ENCODE data around the gene LMO2. TPM values are rescaled to one million over a fixed set of nuclear protein-coding genes. Genes with fewer than 3 reads are reported as not detected.
"Not testable (repeated sequence)": the region's sequence is repeated elsewhere in the genome, so short reads cannot be mapped to it uniquely, and the experiment has no call there.

LMO2 gene
- total and polyA plus RNA-seq, 4 donors: 25.5 to 72.4 (median 51.3) TPM

DNA sequence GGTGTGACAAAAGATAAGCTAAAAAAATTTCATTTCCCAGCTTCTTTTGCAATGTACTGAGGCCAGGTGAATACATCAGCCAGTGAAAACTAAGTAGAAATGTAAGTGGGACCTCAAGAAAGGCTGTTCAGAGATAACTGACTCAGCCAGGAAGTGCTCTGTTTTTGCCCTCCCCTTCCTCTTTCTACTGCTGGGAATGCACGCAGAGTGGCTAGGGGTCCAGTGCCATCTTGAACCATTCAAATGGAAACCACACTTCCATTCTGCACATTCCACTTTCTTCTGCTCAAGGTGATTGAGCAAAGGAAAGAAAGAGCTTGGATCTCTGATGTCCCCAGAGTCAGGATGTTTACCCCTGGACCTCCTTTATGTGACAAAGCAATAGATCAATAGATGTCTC lies 27.8 kb upstream of the LMO2 start:
- Histone ChIP-seq H3K27ac (ENCODE audit: low read depth in 1 of 2, low read length in 2 of 2) (no peak overlapping the region), H3K9me3 (ENCODE audit: control insufficient read depth, low read length) (no peaks in the 10 kb centered on the region), H3K4me1 (ENCODE audit: control insufficient read depth in 1 of 2, insufficient read depth in 2 of 2, low read length in 2 of 2) (no peaks in the 10 kb centered on the region), H3K36me3 (ENCODE audit: control insufficient read depth in 1 of 2, insufficient read depth in 2 of 2, low read length in 1 of 2) (no peaks in the 10 kb centered on the region), H3K4me3 (ENCODE audit: low read length in 2 of 2) (no peak overlapping the region), H3K27me3 (ENCODE audit: control insufficient read depth in 1 of 2, insufficient read depth in 2 of 2, low read length in 1 of 2) (no peaks in the 10 kb centered on the region)
- no peak for DNase-seq
- no peak for ATAC-seq (ENCODE audit: low FRiP score)
- intact Hi-C loops (cut with DNase I): no loop called here
- 56 to 75% methylated on average over 1 of the region's 1 CpG for WGBS, 2 donors

GRCh38 chr11:33917402-33917801 lies 25.5 kb upstream of the LMO2 start:
- H3K4me1 ChIP-seq (ENCODE audit: control insufficient read depth in 1 of 2, insufficient read depth in 2 of 2, low read length in 2 of 2); H3K27me3 ChIP-seq (ENCODE audit: control insufficient read depth in 1 of 2, insufficient read depth in 2 of 2, low read length in 1 of 2); H3K36me3 ChIP-seq (ENCODE audit: control insufficient read depth in 1 of 2, insufficient read depth in 2 of 2, low read length in 1 of 2); intact Hi-C loops (cut with DNase I); H3K9me3 ChIP-seq (ENCODE audit: control insufficient read depth, low read length); ATAC-seq (ENCODE audit: low FRiP score); DNase-seq; H3K27ac ChIP-seq (ENCODE audit: low read depth in 1 of 2, low read length in 2 of 2); H3K4me3 ChIP-seq (ENCODE audit: low read length in 2 of 2): not testable (repeated sequence)
- WGBS, 2 donors: 69 to 74% methylated on average over 1 of the region's 1 CpG

DNA sequence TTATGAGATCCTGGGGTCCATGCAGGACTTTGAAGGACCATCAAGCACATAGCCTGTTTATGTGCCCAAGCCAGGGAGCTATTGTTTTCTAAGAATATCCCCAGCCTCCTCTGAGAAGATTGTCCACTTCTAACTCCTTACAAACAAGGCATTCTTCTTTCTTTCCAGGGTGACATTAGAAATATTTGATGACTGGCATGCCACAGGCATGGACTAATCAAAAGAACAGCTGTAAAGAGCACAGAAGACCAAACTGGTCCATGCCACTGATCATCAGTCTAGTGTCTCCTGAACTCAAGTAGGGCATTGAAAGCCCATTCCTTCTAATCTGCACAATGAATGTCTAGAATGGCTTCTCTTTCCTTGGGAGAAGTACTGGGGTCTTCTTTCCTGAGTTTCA lies 24.9 kb upstream of the LMO2 start:
- Histone ChIP-seq H3K9me3 (ENCODE audit: control insufficient read depth, low read length) (peaks cover 3% of the 10 kb centered on the region), H3K4me3 (ENCODE audit: low read length in 2 of 2) (no peak overlapping the region), H3K36me3 (ENCODE audit: control insufficient read depth in 1 of 2, insufficient read depth in 2 of 2, low read length in 1 of 2) (no peaks in the 10 kb centered on the region), H3K27me3 (ENCODE audit: control insufficient read depth in 1 of 2, insufficient read depth in 2 of 2, low read length in 1 of 2) (no peaks in the 10 kb centered on the region), H3K27ac (ENCODE audit: low read depth in 1 of 2, low read length in 2 of 2) (no peak overlapping the region), H3K4me1 (ENCODE audit: control insufficient read depth in 1 of 2, insufficient read depth in 2 of 2, low read length in 2 of 2) (no peaks in the 10 kb centered on the region)
- DNase-seq (no peak), ATAC-seq (ENCODE audit: low FRiP score) (no peak)
- intact Hi-C loops (cut with DNase I): no loop called here

DNA sequence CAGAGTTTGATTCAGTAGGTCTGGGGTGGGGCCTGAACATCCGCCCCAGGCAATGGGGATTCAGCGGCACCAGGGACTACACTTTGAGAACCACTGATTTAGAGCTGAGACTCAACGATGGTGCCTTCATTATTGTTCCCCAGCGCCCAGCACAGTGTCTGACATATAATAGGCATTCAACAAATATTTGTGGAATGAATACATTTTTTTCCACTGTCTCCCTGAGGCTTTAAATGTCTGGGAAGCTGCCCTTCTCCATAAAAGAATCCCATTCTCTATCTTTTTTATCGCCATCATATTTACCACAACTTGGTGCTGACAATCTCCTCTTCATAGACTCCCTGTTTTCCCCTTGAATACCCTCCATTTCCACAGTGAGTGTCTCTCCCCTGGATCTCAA lies 23.6 kb upstream of the LMO2 start:
- ATAC-seq (ENCODE audit: low FRiP score): no peak
- Histone ChIP-seq H3K27me3 (ENCODE audit: control insufficient read depth in 1 of 2, insufficient read depth in 2 of 2, low read length in 1 of 2) (no peaks in the 10 kb centered on the region), H3K27ac (ENCODE audit: low read depth in 1 of 2, low read length in 2 of 2) (no peak overlapping the region), H3K9me3 (ENCODE audit: control insufficient read depth, low read length) (peaks cover 3% of the 10 kb centered on the region), H3K36me3 (ENCODE audit: control insufficient read depth in 1 of 2, insufficient read depth in 2 of 2, low read length in 1 of 2) (no peaks in the 10 kb centered on the region), H3K4me1 (ENCODE audit: control insufficient read depth in 1 of 2, insufficient read depth in 2 of 2, low read length in 2 of 2) (no peaks in the 10 kb centered on the region), H3K4me3 (ENCODE audit: low read length in 2 of 2) (no peak overlapping the region)
- intact Hi-C loops (cut with DNase I): no loop called here
- 82 to 88% methylated on average over 5 of the region's 5 CpGs for WGBS, 2 donors
- no peak for DNase-seq

- 92 to 94% methylated on average over 2 of the region's 2 CpGs for WGBS, 2 donors
- Histone ChIP-seq H3K27ac (ENCODE audit: low read depth in 1 of 2, low read length in 2 of 2) (no peak overlapping the region), H3K4me3 (ENCODE audit: low read length in 2 of 2) (no peak overlapping the region), H3K9me3 (ENCODE audit: control insufficient read depth, low read length) (peaks cover 3% of the 10 kb centered on the region), H3K4me1 (ENCODE audit: control insufficient read depth in 1 of 2, insufficient read depth in 2 of 2, low read length in 2 of 2) (no peaks in the 10 kb centered on the region), H3K36me3 (ENCODE audit: control insufficient read depth in 1 of 2, insufficient read depth in 2 of 2, low read length in 1 of 2) (no peaks in the 10 kb centered on the region), H3K27me3 (ENCODE audit: control insufficient read depth in 1 of 2, insufficient read depth in 2 of 2, low read length in 1 of 2) (no peaks in the 10 kb centered on the region)
- intact Hi-C loops (cut with DNase I): no loop called here
- no peak for DNase-seq
- ATAC-seq (ENCODE audit: low FRiP score): no peak
These were observed 22.1 kb upstream of the LMO2 start for GRCh38 chr11:33913991-33914390.

DNA sequence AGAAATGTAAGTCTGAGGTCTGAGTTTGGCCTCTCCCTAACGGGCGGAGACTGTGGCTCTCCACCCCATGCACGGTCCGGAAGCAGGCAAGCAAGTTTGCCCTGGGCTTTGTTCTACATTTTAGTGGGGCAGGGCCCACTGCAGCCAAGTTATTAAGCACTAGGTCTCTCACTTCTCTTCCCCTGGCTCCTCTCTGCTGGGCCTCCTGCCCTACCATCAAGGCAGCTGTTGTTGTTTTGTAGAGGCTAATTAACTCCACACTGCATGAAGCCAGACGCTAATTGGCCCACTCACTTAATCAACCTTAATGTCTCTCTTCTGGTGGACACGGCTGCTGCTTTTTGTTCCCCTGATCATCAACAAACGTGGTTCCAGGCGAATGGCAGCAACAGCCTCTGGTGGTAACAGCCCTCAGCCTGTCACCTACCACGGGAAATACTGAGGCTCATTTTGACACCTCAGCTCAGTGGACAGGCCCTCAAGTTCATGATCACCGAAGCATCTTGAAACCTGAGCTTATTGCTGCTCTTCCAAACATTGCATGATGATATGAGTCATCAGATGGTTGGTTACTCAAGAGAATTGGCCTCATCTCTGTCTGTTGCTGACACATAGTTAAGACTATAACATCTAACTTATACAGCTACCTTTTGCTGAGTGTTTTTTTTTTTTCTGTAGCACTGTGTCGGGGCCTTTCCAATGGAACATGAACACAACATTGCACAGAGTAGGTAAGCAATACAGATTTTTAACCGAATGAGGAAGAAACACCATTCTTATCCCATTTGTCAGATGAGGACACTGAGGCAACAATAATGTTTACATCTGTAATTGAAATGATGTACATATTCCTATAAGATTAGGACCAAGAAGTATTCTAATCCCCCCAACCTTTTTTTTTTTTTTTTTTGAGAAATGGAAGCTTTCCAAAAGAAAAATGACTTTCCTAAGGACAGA lies 20.8 kb upstream of the LMO2 start:
- no peak overlapping the region for H3K27ac ChIP-seq (ENCODE audit: low read depth in 1 of 2, low read length in 2 of 2)
- peak in 1 of 2 donors; percentile 67 for DNase-seq
- intact Hi-C loops (cut with DNase I): no loop called here

GRCh38 chr11:33910958-33911339 lies 19.1 kb upstream of the LMO2 start:
- peaks cover 3% of the 10 kb centered on the region for H3K9me3 ChIP-seq (ENCODE audit: control insufficient read depth, low read length)
- H3K4me1 ChIP-seq (ENCODE audit: control insufficient read depth in 1 of 2, insufficient read depth in 2 of 2, low read length in 2 of 2): no peaks in the 10 kb centered on the region
- no peaks in the 10 kb centered on the region for H3K36me3 ChIP-seq (ENCODE audit: control insufficient read depth in 1 of 2, insufficient read depth in 2 of 2, low read length in 1 of 2)
- DNase-seq (no peak), ATAC-seq (ENCODE audit: low FRiP score) (no peak)
- H3K4me3 ChIP-seq (ENCODE audit: low read length in 2 of 2): no peak overlapping the region
- H3K27me3 ChIP-seq (ENCODE audit: control insufficient read depth in 1 of 2, insufficient read depth in 2 of 2, low read length in 1 of 2): no peaks in the 10 kb centered on the region
- H3K27ac ChIP-seq (ENCODE audit: low read depth in 1 of 2, low read length in 2 of 2): no peak overlapping the region
- intact Hi-C loops (cut with DNase I): no loop called here

More for the DNA sequence above, 20.8 kb upstream of the LMO2 start:
- H3K36me3 ChIP-seq (ENCODE audit: control insufficient read depth in 1 of 2, insufficient read depth in 2 of 2, low read length in 1 of 2): no peaks in the 10 kb centered on the region
- H3K27me3 ChIP-seq (ENCODE audit: control insufficient read depth in 1 of 2, insufficient read depth in 2 of 2, low read length in 1 of 2): no peaks in the 10 kb centered on the region
- peak; percentile 19 for ATAC-seq (ENCODE audit: low FRiP score)
- H3K9me3 ChIP-seq (ENCODE audit: control insufficient read depth, low read length): peaks cover 3% of the 10 kb centered on the region
- H3K4me1 ChIP-seq (ENCODE audit: control insufficient read depth in 1 of 2, insufficient read depth in 2 of 2, low read length in 2 of 2): no peaks in the 10 kb centered on the region
- 78 to 80% methylated on average over 12 of the region's 12 CpGs for WGBS, 2 donors
- no peak overlapping the region for H3K4me3 ChIP-seq (ENCODE audit: low read length in 2 of 2)

GRCh38 chr11:33910296-33910957 lies 18.6 kb upstream of the LMO2 start:
- Histone ChIP-seq H3K4me3 (ENCODE audit: low read length in 2 of 2) (no peak overlapping the region), H3K4me1 (ENCODE audit: control insufficient read depth in 1 of 2, insufficient read depth in 2 of 2, low read length in 2 of 2) (no peaks in the 10 kb centered on the region), H3K9me3 (ENCODE audit: control insufficient read depth, low read length) (peaks cover 3% of the 10 kb centered on the region), H3K27me3 (ENCODE audit: control insufficient read depth in 1 of 2, insufficient read depth in 2 of 2, low read length in 1 of 2) (no peaks in the 10 kb centered on the region), H3K36me3 (ENCODE audit: control insufficient read depth in 1 of 2, insufficient read depth in 2 of 2, low read length in 1 of 2) (no peaks in the 10 kb centered on the region), H3K27ac (ENCODE audit: low read depth in 1 of 2, low read length in 2 of 2) (no peak overlapping the region)
- ATAC-seq (ENCODE audit: low FRiP score) (no peak), DNase-seq (no peak)
- 72 to 73% methylated on average over 6 of the region's 6 CpGs for WGBS, 2 donors
- intact Hi-C loops (cut with DNase I): no loop called here

DNA sequence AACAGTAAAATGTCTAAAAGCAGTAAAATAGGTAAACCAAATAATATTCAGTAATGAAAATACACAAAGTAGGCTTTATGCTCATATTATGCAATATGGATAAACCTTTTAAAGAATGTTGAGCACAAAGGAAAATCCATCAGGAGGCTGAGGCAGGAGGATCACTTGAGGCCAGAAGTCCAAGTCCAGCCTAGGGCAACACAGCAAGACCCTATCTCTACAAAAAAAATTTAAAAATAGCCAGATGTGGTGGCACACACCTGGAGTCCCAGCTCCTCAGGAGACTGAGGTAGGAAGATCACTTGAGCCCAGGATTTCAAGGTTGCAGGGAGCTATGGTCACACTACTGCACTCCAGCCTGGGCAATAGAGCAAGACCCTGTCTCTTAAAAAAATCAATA lies 17.7 kb upstream of the LMO2 start:
- no peak for ATAC-seq (ENCODE audit: low FRiP score)
- Histone ChIP-seq H3K36me3 (ENCODE audit: control insufficient read depth in 1 of 2, insufficient read depth in 2 of 2, low read length in 1 of 2) (no peaks in the 10 kb centered on the region), H3K27me3 (ENCODE audit: control insufficient read depth in 1 of 2, insufficient read depth in 2 of 2, low read length in 1 of 2) (no peaks in the 10 kb centered on the region), H3K4me3 (ENCODE audit: low read length in 2 of 2) (no peak overlapping the region), H3K9me3 (ENCODE audit: control insufficient read depth, low read length) (peaks cover 3% of the 10 kb centered on the region), H3K27ac (ENCODE audit: low read depth in 1 of 2, low read length in 2 of 2) (no peak overlapping the region), H3K4me1 (ENCODE audit: control insufficient read depth in 1 of 2, insufficient read depth in 2 of 2, low read length in 2 of 2) (no peaks in the 10 kb centered on the region)
- intact Hi-C loops (cut with DNase I): no loop called here
- no peak for DNase-seq
